Stomach (tissue), 4 donors: ENCODE data around the gene MAST4.

ENCODE experiments used
- CTCF ChIP-seq, 7 experiments: fragments of 450-650 bp in 4 of 7; fragments of 200-600 bp in 3 of 7; sonication (generic) in 3 of 7; IDR thresholded peaks; one replicate each; pipeline ENCODE4 v1.5.1; 2016 to 2019; ENCODE audit warnings: antibody characterized with exemption in 7 of 7, control low read depth in 2 of 7, mild to moderate bottlenecking in 1 of 7
- EP300 ChIP-seq: sonication (generic); formaldehyde crosslinking; IDR thresholded peaks from one replicate; pipeline ENCODE4 v1.6.1; 2017; ENCODE audit warnings: antibody characterized with exemption
- POLR2A ChIP-seq, 4 donors: fragments of 450-650 bp; IDR thresholded peaks; one replicate each; pipeline ENCODE4 v1.6.1; 2016; ENCODE audit warnings: antibody characterized with exemption in 4 of 4, control low read depth in 2 of 4, mild to moderate bottlenecking in 1 of 4, moderate library complexity in 1 of 4
- POLR2AphosphoS5 ChIP-seq, 3 donors: sonication (generic); formaldehyde crosslinking; IDR thresholded peaks; one replicate each; pipeline ENCODE4 v1.6.1; 2016; ENCODE audit warnings: antibody characterized with exemption in 3 of 3

DNA sequence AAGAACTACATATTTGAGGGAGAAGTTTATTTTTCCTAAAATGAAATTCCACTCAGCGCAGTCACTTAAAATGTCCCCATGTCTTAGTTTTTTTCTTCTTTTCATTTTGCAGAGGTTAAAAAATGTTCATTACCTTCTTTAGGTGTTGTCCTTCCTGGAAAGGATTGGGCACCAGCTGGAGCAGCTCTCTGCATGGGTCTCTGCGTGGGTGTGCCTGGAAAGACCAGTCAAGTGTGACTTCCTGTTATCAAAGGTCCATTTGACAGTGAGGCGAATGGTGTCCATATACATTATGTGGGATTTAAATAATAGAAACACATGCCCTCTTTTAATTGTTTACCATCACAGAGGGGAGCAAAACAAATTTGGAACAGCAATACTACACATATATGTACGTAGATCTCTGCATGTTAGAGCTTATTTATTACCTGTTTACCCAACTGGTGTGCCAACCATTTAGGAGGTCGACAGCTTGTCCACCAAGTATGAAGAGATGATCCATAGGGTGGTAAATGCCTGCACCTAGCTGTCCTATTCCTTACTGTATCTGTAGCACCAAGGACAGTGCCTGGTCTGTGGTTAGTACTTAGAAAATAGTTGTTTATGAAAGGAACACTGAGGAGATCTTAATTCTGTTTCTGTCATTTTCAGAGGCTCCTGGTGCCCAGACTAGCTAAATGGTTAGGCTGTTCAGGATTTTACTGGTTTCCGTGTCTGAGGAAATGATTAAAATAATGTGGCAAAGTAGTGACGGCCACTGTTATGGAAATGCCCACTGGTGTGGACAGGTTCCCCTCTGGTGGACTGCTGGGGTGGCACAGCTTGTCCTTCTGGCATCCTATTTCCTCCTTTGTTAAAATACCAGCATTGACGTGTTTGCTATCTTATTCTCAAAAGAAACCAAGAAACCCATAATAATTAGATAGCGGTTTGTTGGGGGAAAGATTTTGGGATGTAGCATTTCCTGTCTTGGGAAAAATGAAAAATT, 200.4 kb downstream of the MAST4 start:
- TF ChIP-seq CTCF (IDR thresholded peaks at IDR 0.05) (no peak), POLR2A (IDR thresholded peaks at IDR 0.05) (no peak), EP300 (no peak), POLR2AphosphoS5 (IDR thresholded peaks at IDR 0.05) (no peak)
